HL-60 (cell line): ENCODE measurements around the gene ZNF2.

Experiments used
- DNase-seq, 2 experiments: peaks; one replicate each; pipeline ENCODE4 v3.0.0-alpha.2; 2010 to 2020; ENCODE audit warnings: low read depth in 1 of 2, low spot score in 1 of 2
- H3K27ac ChIP-seq: fragments of 250-450 bp; sonication (Bioruptor Pico); replicated peaks from 2 replicates; pipeline ENCODE4 v1.5.1; 2020; ENCODE audit warnings: mild to moderate bottlenecking, moderate library complexity
- H3K27me3 ChIP-seq: fragments of 250-450 bp; sonication (Bioruptor Pico); 2 replicates; pipeline ENCODE4 v1.5.1; 2021; ENCODE audit warnings: mild to moderate bottlenecking, moderate library complexity; ENCODE audit not compliant: insufficient read depth, poor library complexity, severe bottlenecking
- H3K4me3 ChIP-seq: replicated peaks from 2 replicates; pipeline ENCODE4 v1.5.1; 2011; ENCODE audit warnings: mild to moderate bottlenecking, control low read depth, low read length; ENCODE audit not compliant: insufficient read depth
- CTCF ChIP-seq: IDR thresholded peaks from one replicate; pipeline ENCODE4 v1.5.1; 2011; ENCODE audit warnings: low read length, control low read depth, inconsistent platforms; ENCODE audit not compliant: insufficient read depth
- GABPA ChIP-seq: IDR thresholded peaks from 2 replicates; pipeline ENCODE4 v1.6.1; 2012; ENCODE audit warnings: low read depth
- POLR2AphosphoS5 ChIP-seq: IDR thresholded peaks from 2 replicates; pipeline ENCODE4 v1.6.1; 2012; ENCODE audit warnings: low read depth
- SPI1 ChIP-seq: IDR thresholded peaks from 2 replicates; pipeline ENCODE4 v1.6.1; 2012; ENCODE audit warnings: low read depth, mild to moderate bottlenecking, borderline replicate concordance
- TF ChIP-seq, protein P1 (sequence below): IDR thresholded peaks from 2 replicates; pipeline ENCODE4 v1.6.1; 2012; ENCODE audit warnings: low read depth; ENCODE audit not compliant: insufficient replicate concordance

ZNF2 gene

DNA sequence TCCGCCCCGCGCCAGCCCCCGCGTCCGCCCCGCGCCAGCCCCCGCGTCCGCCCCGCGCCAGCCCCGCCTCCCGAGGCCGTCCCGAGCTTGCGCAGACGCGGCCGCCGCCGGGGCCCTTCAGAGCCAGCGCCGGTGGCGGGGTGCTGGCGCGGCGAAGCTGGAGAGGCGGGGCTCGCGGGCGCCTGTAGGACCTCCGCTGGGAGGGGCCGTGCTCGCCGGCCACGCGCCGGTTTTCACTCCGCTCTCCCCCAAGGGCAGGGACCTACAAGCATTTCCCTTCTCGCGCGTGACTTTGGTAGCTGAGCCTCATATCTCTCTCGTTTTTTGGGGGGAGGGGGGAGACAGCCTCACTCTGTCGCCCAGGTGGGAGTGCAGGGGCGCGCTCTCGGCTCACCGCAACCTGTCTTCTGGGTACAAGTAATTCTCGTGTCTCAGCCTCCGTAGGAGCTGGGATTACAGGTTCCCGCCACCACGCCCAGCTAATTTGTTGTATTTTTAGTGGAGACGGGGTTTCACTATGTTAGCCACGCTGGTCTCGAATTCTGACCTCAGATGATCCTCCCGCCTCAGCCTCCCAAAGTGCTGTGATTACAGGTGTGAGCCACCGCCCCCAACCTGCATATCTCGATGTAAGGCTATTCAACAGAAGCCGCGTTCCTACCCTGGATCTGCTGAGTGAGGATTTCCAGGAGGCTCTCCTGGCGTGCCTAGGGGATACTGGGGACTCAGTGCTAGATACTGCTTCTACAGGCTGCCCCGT is 5.7 kb upstream of the ZNF2 start, which contains the start of gene ZNF514:
Gene ZNF514, minus strand, starts transcription at position 159 of the 760 bp plus-strand sequence. CDS start 6,595 bp downstream, outside the sequence.
- Histone ChIP-seq H3K27ac (peak within 1 kb of the TSS; percentile 47), H3K27me3 (no peaks in the 10 kb centered on the region), H3K4me3 (peak within 1 kb of the TSS; percentile 57)
- TF ChIP-seq GABPA (no peak), POLR2AphosphoS5 (no peak), CTCF (no peak), SPI1 (no peak)
- TF ChIP-seq, protein P1, sequence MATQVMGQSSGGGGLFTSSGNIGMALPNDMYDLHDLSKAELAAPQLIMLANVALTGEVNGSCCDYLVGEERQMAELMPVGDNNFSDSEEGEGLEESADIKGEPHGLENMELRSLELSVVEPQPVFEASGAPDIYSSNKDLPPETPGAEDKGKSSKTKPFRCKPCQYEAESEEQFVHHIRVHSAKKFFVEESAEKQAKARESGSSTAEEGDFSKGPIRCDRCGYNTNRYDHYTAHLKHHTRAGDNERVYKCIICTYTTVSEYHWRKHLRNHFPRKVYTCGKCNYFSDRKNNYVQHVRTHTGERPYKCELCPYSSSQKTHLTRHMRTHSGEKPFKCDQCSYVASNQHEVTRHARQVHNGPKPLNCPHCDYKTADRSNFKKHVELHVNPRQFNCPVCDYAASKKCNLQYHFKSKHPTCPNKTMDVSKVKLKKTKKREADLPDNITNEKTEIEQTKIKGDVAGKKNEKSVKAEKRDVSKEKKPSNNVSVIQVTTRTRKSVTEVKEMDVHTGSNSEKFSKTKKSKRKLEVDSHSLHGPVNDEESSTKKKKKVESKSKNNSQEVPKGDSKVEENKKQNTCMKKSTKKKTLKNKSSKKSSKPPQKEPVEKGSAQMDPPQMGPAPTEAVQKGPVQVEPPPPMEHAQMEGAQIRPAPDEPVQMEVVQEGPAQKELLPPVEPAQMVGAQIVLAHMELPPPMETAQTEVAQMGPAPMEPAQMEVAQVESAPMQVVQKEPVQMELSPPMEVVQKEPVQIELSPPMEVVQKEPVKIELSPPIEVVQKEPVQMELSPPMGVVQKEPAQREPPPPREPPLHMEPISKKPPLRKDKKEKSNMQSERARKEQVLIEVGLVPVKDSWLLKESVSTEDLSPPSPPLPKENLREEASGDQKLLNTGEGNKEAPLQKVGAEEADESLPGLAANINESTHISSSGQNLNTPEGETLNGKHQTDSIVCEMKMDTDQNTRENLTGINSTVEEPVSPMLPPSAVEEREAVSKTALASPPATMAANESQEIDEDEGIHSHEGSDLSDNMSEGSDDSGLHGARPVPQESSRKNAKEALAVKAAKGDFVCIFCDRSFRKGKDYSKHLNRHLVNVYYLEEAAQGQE: no peak
- peak; percentile 28 to 55 for DNase-seq

DNA sequence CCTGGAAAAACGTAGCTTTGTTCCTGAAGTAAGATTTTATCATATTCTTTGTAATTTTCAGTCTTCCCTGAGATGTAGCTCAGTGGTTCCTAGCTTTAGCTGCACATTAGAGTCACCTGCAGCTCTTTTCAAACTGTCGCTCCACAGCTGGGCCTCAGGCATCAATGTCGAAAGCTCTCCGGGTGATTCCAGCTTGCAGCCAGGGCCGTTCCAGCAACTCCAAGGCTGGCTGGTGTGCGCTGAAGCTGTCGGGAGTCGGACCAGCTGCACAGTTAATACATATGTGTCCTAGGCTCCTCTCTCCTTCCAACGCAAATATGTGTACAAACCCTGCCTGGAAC is 609 bp upstream of the ZNF2 start:
- Histone ChIP-seq H3K4me3 (peak overlapping the region; percentile 61), H3K27ac (peak overlapping the region; percentile 95), H3K27me3 (no peaks in the 10 kb centered on the region)
- no peak for DNase-seq
- TF ChIP-seq GABPA (no peak), POLR2AphosphoS5 (no peak)

DNA sequence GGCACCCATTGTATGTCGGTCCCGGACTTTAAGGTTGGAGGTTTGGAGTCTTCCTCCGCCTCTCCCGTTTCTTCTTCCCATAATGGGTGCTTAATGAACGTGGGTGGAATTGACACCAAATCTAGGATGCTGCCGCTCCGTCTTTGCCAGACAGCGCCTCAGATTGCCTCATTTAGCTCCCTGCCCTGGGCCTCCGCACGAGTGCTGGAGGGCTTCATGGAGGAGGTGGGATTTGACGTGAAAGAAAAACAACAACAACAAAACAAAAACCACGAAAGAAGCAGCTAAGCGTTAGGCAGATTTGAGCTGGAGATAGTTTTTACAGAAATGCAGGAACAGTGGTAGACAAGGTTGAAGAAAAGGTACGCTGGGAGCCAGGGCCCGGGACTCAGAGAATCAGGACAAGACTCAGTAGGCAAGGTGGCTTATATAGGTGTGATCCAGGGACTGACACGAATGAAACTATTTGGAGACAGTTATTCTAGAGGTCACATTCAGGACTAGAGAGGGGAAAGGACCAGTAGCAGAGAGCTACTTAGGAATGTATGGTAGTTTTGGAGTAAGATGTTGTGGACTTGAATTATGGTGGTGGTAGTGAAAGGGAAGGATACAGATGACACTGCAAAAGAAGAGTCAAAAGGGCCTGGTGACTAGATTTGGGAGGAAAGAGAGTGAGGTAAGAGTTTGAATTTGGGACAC is 605 bp downstream of the ZNF2 start:
- Histone ChIP-seq H3K4me3 (peak overlapping the region; percentile 61), H3K27me3 (no peaks in the 10 kb centered on the region), H3K27ac (peak overlapping the region; percentile 95)
- DNase-seq: no peak
- no peak for TF ChIP-seq CTCF
- no peak for TF ChIP-seq POLR2AphosphoS5
- TF ChIP-seq GABPA: no peak
- TF ChIP-seq, protein P1: no peak
- no peak for TF ChIP-seq SPI1

GRCh38 chr2:95171902-95172301 is 6.3 kb downstream of the ZNF2 start:
- TF ChIP-seq, protein P1: no peak
- TF ChIP-seq GABPA (no peak), POLR2AphosphoS5 (no peak), CTCF (no peak), SPI1 (no peak)
- Histone ChIP-seq H3K4me3 (no peak overlapping the region), H3K27me3 (no peaks in the 10 kb centered on the region)

More at GRCh38 chr2:95171902-95172301, 6.3 kb downstream of the ZNF2 start:
- no peak for DNase-seq
- H3K27ac ChIP-seq: no peak overlapping the region
